Ovary (tissue), 9 donors: ENCODE data around the gene TSSK2. TPM values are rescaled to one million over a fixed set of nuclear protein-coding genes. Genes with fewer than 3 reads are reported as not detected.

Experiments
- DNase-seq, 5 donors: peaks; one replicate each; pipeline ENCODE4 v3.0.0-alpha.2; 2019 to 2020
- H3K27ac ChIP-seq, 2 donors: fragments of 200-600 bp; one replicate each; pipeline versions ENCODE4 v1.5.1 to v1.8.0; 2019 to 2022
- H3K27me3 ChIP-seq: fragments of 200-600 bp; one replicate; pipeline ENCODE4 v1.8.0; 2022
- H3K36me3 ChIP-seq: fragments of 200-600 bp; sonication (generic); one replicate; pipeline ENCODE4 v1.5.1; 2019
- H3K4me1 ChIP-seq: one replicate; pipeline ENCODE4 v1.8.1; 2013; ENCODE audit warnings: mild to moderate bottlenecking, moderate library complexity; ENCODE audit not compliant: insufficient read depth
- H3K4me3 ChIP-seq: fragments of 200-600 bp; sonication (generic); one replicate; pipeline ENCODE4 v1.5.1; 2017
- H3K9me3 ChIP-seq, 2 donors: fragments of 200-600 bp in 1 of 2; sonication (generic) in 1 of 2; one replicate each; pipeline versions ENCODE4 v1.5.1 to v1.8.1; 2013 to 2019; ENCODE audit warnings: mild to moderate bottlenecking in 1 of 2, moderate library complexity in 1 of 2
- CTCF ChIP-seq, 3 donors: fragments of 450-650 bp in 2 of 3; fragments of 200-600 bp in 1 of 3; IDR thresholded peaks; one replicate each; pipeline versions ENCODE4 v1.5.1 to v1.8.0; 2016 to 2022; ENCODE audit warnings: antibody characterized with exemption in 3 of 3, mild to moderate bottlenecking in 1 of 3
- EP300 ChIP-seq: sonication (generic); formaldehyde crosslinking; IDR thresholded peaks from one replicate; pipeline ENCODE4 v1.6.1; 2017; ENCODE audit warnings: antibody characterized with exemption
- POLR2A ChIP-seq: fragments of 450-650 bp; IDR thresholded peaks from one replicate; pipeline ENCODE4 v1.6.1; 2017; ENCODE audit warnings: antibody characterized with exemption, mild to moderate bottlenecking, moderate library complexity
- WGBS, 3 donors: extraction: QIAGEN DNeasy Blood & Tissue Kit in 1 of 3; methylation state at CpG; one replicate each; pipeline versions ENCODE4 v1.1.5 to v1.1.7; 2013 to 2017; 5-methylcytosine and 5-hydroxymethylcytosine counted together
- intact Hi-C, 4 donors: fragments of 100-400 bp; cut with DNase I; formaldehyde crosslinking; loops; one replicate each; pipeline versions ENCODE4 v1.11.0 to v1.15.1; 2022 to 2023
- polyA plus RNA-seq, 2 donors: library from polyadenylated mRNA; stranded (reverse); fragments of 200-250 nt in 1 of 2; fragments of 350-450 nt in 1 of 2; fragmentation: Illumina TruSeq in 1 of 2; extraction: RNeasy Lipid Tissue Mini Kit (QIAGEN cat#74804) in 1 of 2; gene quantifications; one replicate each; pipeline ENCODE4 v1.2.3, GENCODE V29; 2013 to 2014
- total RNA-seq, 7 donors: library from RNA; depleted of rRNA in 2 of 7; stranded (reverse); fragments of >200 nt in 2 of 7; fragmentation: NEBNext Ultra II Directional in 3 of 7; extraction: Animal tissue kit (Norgen Biotek cat#: 25700) in 3 of 7; gene quantifications; one replicate each; pipeline versions ENCODE4 v1.1.0 to v1.2.4, GENCODE V29; 2016 to 2023
- donor health status: DM: no; HTN: no; CAD: no; lungs with moderate emphysema.
- donor health status: DM: no; HTN: no; CAD: no.
- donor health status: Bipolar disorder and iron deficiency.
- donor health status: DM: yes; HTN: yes; CAD: no.
- donor health status: DM: no; HTN: no; CAD: no.
- donor health status: DM: yes; HTN: yes; CAD: no.

The TSSK2 gene
- total and polyA plus RNA-seq, 9 donors = 0.05 TPM; not detected in 8

DNA sequence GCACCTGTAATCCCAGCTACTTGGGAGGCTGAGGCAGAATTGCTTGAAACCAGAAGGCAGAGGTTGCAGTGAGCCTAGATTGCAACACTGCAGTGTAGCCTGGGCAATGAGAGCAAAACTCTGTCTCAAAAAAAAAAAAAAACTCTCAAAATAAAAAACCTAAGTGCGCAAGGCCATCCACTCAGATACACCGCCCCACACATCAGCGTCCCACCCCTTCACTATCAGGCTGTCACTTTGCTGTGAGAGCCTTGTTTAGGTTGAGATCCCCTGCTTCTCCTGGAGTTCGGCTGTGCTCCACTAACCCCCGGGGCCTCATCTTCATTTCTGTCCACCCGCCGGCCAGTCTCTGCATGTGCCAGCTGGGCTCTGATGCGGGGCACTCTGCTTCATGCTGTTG lies 35.3 kb downstream of the TSSK2 start:
- Histone ChIP-seq H3K9me3 (no peaks in the 10 kb centered on the region), H3K27ac (no peak overlapping the region), H3K27me3 (no peaks in the 10 kb centered on the region), H3K4me3 (no peak overlapping the region), H3K36me3 (no peaks in the 10 kb centered on the region), H3K4me1 (peaks cover 10% of the 10 kb centered on the region)
- intact Hi-C loops = no loop called here
- no peak for DNase-seq
- TF ChIP-seq POLR2A (no peak), EP300 (no peak), CTCF (IDR thresholded peaks at IDR 0.05) (no peak)
- 67 to 79% (median 74%) methylated on average over 8 of the region's 8 CpGs for WGBS, 3 donors

GRCh38 chr22:19167106-19167869 lies 36.2 kb downstream of the TSSK2 start:
- no peak overlapping the region for H3K4me3 ChIP-seq
- no peaks in the 10 kb centered on the region for H3K9me3 ChIP-seq
- peaks cover 10% of the 10 kb centered on the region for H3K4me1 ChIP-seq
- H3K36me3 ChIP-seq = no peaks in the 10 kb centered on the region
- WGBS, 3 donors = 71 to 78% (median 72%) methylated on average over 12 to 13 of the region's 13 CpGs
- TF ChIP-seq CTCF (IDR thresholded peaks at IDR 0.05) (no peak), EP300 (no peak)
- no peak overlapping the region for H3K27ac ChIP-seq
- no peak for DNase-seq
- intact Hi-C loops = no loop called here
- H3K27me3 ChIP-seq = no peaks in the 10 kb centered on the region

- H3K27me3 ChIP-seq = no peaks in the 10 kb centered on the region
- TF ChIP-seq CTCF (IDR thresholded peaks at IDR 0.05) (no peak), POLR2A (no peak), EP300 (no peak)
- H3K27ac ChIP-seq = no peak overlapping the region
- intact Hi-C loops = loop anchor here in 1 of 4 donors (2.0 kb wide), 1 partner anchor 19 kb away; no protein-coding TSS in a partner anchor
- WGBS, 3 donors = 64 to 73% (median 65%) methylated on average over 17 of the region's 17 CpGs
- H3K36me3 ChIP-seq = no peaks in the 10 kb centered on the region
- no peak for DNase-seq
- peaks cover 10% of the 10 kb centered on the region for H3K4me1 ChIP-seq
- H3K9me3 ChIP-seq = no peaks in the 10 kb centered on the region
- no peak overlapping the region for H3K4me3 ChIP-seq
Measured at GRCh38 chr22:19168088-19168890, 37.2 kb downstream of the TSSK2 start.

GRCh38 chr22:19169002-19169946 lies 38.2 kb downstream of the TSSK2 start:
- peaks cover 15% of the 10 kb centered on the region for H3K4me1 ChIP-seq
- H3K36me3 ChIP-seq = no peaks in the 10 kb centered on the region
- no peaks in the 10 kb centered on the region for H3K9me3 ChIP-seq
- 2 to 6% (median 5%) methylated on average over 52 to 58 of the region's 58 CpGs for WGBS, 3 donors
- no peak for DNase-seq
- no peak for TF ChIP-seq CTCF (IDR thresholded peaks at IDR 0.05)
- TF ChIP-seq EP300 = no peak
- TF ChIP-seq POLR2A = no peak
- intact Hi-C loops = loop anchor here in 1 of 4 donors (2.0 kb wide), 1 partner anchor 20 kb away; no protein-coding TSS in a partner anchor
- peak overlapping the region in 1 of 2 donors; percentile 88 for H3K27ac ChIP-seq
- peak overlapping the region; percentile 16 for H3K4me3 ChIP-seq
- H3K27me3 ChIP-seq = no peaks in the 10 kb centered on the region
